H9 (cell line): Measurements from ENCODE around the gene MLLT3. TPM values are rescaled to one million over a fixed set of nuclear protein-coding genes. Genes with fewer than 3 reads are reported as not detected.

Experiments used
- DNase-seq: peaks from one replicate; pipeline ENCODE4 v3.0.0-alpha.2; 2017
- H2AFZ ChIP-seq: one replicate; pipeline ENCODE4 v1.6.1; 2013; ENCODE audit warnings: mild to moderate bottlenecking, low read length, control low read depth, moderate library complexity
- H2AK5ac ChIP-seq: 2 replicates; pipeline ENCODE4 v1.6.1; 2013; ENCODE audit warnings: low read length, control low read depth, mixed read lengths; ENCODE audit not compliant: insufficient read length
- H2BK120ac ChIP-seq: one replicate; pipeline ENCODE4 v1.6.1; 2013; ENCODE audit warnings: low read depth, mild to moderate bottlenecking, low read length, control low read depth, inconsistent platforms; ENCODE audit not compliant: poor library complexity, severe bottlenecking
- H2BK12ac ChIP-seq: 2 replicates; pipeline ENCODE4 v1.6.1; 2013; ENCODE audit warnings: low read length, control low read depth, mixed read lengths, low read depth; ENCODE audit not compliant: insufficient read length
- H2BK15ac ChIP-seq: 2 replicates; pipeline ENCODE4 v1.6.1; 2013; ENCODE audit warnings: low read depth, low read length, control low read depth
- H2BK20ac ChIP-seq: one replicate; pipeline ENCODE4 v1.6.1; 2013; ENCODE audit warnings: low read depth, mild to moderate bottlenecking, low read length, control low read depth, inconsistent platforms; ENCODE audit not compliant: poor library complexity, severe bottlenecking
- H2BK5ac ChIP-seq: 2 replicates; pipeline ENCODE4 v1.6.1; 2013; ENCODE audit warnings: low read length, control low read depth, mixed read lengths; ENCODE audit not compliant: insufficient read length
- H3K14ac ChIP-seq: 2 replicates; pipeline ENCODE4 v1.6.1; 2013; ENCODE audit warnings: low read length, control low read depth; ENCODE audit not compliant: insufficient read depth
- H3K18ac ChIP-seq: 2 replicates; pipeline ENCODE4 v1.6.1; 2013; ENCODE audit warnings: low read depth, mild to moderate bottlenecking, mixed read lengths, low read length, control low read depth; ENCODE audit not compliant: insufficient read length
- H3K23ac ChIP-seq: 2 replicates; pipeline ENCODE4 v1.6.1; 2013; ENCODE audit warnings: low read length, control low read depth, mixed read lengths, low read depth; ENCODE audit not compliant: insufficient read length
- H3K23me2 ChIP-seq: 2 replicates; pipeline ENCODE4 v1.6.1; 2013; ENCODE audit warnings: low read depth, mild to moderate bottlenecking, mixed read lengths, low read length, control low read depth; ENCODE audit not compliant: insufficient read length, poor library complexity, severe bottlenecking
- H3K27ac ChIP-seq: 2 replicates; pipeline ENCODE4 v1.5.1; 2013; ENCODE audit warnings: low read length, control low read depth, mixed read lengths, low read depth; ENCODE audit not compliant: insufficient read length
- H3K27me3 ChIP-seq: 2 replicates; pipeline ENCODE4 v1.6.1; 2013; ENCODE audit warnings: low read length, control low read depth, inconsistent platforms; ENCODE audit not compliant: insufficient read depth
- H3K4ac ChIP-seq: 2 replicates; pipeline ENCODE4 v1.6.1; 2013; ENCODE audit warnings: low read depth, mild to moderate bottlenecking, control low read depth, inconsistent platforms, low read length, moderate library complexity
- H3K4me1 ChIP-seq: 2 replicates; pipeline ENCODE4 v1.6.1; 2013; ENCODE audit warnings: low read length, control low read depth, inconsistent platforms; ENCODE audit not compliant: insufficient read depth
- H3K4me2 ChIP-seq: 2 replicates; pipeline ENCODE4 v1.6.1; 2013; ENCODE audit warnings: low read length, control low read depth, mixed read lengths; ENCODE audit not compliant: insufficient read length, insufficient read depth
- H3K56ac ChIP-seq: 2 replicates; pipeline ENCODE4 v1.6.1; 2013; ENCODE audit warnings: low read depth, mild to moderate bottlenecking, mixed read lengths, low read length, control low read depth; ENCODE audit not compliant: insufficient read length
- H3K79me1 ChIP-seq: 2 replicates; pipeline ENCODE4 v1.6.1; 2013; ENCODE audit warnings: low read depth, mild to moderate bottlenecking, moderate library complexity, low read length, control low read depth, inconsistent platforms; ENCODE audit not compliant: insufficient read depth, poor library complexity, severe bottlenecking
- H3K79me2 ChIP-seq: 2 replicates; pipeline ENCODE4 v1.6.1; 2013; ENCODE audit warnings: low read length, control low read depth, inconsistent platforms; ENCODE audit not compliant: insufficient read depth
- H3K9ac ChIP-seq: 2 replicates; pipeline ENCODE4 v1.6.1; 2013; ENCODE audit warnings: low read length, control low read depth, mixed read lengths; ENCODE audit not compliant: insufficient read length; ENCODE audit errors: extremely low read depth
- H3K9me3 ChIP-seq: one replicate; pipeline ENCODE4 v1.6.1; 2013; ENCODE audit warnings: low read depth, low read length, inconsistent platforms; ENCODE audit not compliant: control insufficient read depth
- H3T11ph ChIP-seq: one replicate; pipeline ENCODE4 v1.6.1; 2013; ENCODE audit warnings: mild to moderate bottlenecking, low read length, control low read depth, inconsistent platforms
- H4K20me1 ChIP-seq: one replicate; pipeline ENCODE4 v1.6.1; 2013; ENCODE audit not compliant: control insufficient read depth, insufficient read length, insufficient read depth
- H4K5ac ChIP-seq: 2 replicates; pipeline ENCODE4 v1.6.1; 2013; ENCODE audit warnings: low read depth, mild to moderate bottlenecking, mixed read lengths, low read length, control low read depth; ENCODE audit not compliant: insufficient read length
- H4K8ac ChIP-seq: replicated peaks from 2 replicates; pipeline ENCODE4 v1.6.1; 2013; ENCODE audit warnings: low read length, control low read depth, mixed read lengths, low read depth; ENCODE audit not compliant: insufficient read length
- H4K91ac ChIP-seq: 2 replicates; pipeline ENCODE4 v1.6.1; 2013; ENCODE audit warnings: low read depth, mild to moderate bottlenecking, moderate library complexity, mixed read lengths, low read length, control low read depth; ENCODE audit not compliant: insufficient read length
- H3K27ac Mint-ChIP-seq, 3 experiments: 2 replicates in 2 of 3; 3 replicates in 1 of 3; pipeline ENCODE4 v1.8.0; 2020 to 2021; ENCODE audit warnings: mixed read lengths in 3 of 3, mild to moderate bottlenecking in 1 of 3, moderate library complexity in 1 of 3
- H3K27me3 Mint-ChIP-seq: 2 replicates; pipeline ENCODE4 v1.8.0; 2021; ENCODE audit warnings: low read depth, mild to moderate bottlenecking, moderate library complexity, mixed read lengths
- H3K36me3 Mint-ChIP-seq, 3 experiments: 2 replicates in 2 of 3; 3 replicates in 1 of 3; pipeline ENCODE4 v1.8.0; 2020 to 2021; ENCODE audit warnings: low read depth in 3 of 3, mixed read lengths in 3 of 3; ENCODE audit not compliant: insufficient read depth in 1 of 3
- H3K4me1 Mint-ChIP-seq, 2 experiments: 2 replicates each; pipeline ENCODE4 v1.8.0; 2020; ENCODE audit warnings: mixed read lengths in 2 of 2
- H3K4me3 Mint-ChIP-seq, 2 experiments: 2 replicates in 1 of 2; 3 replicates in 1 of 2; pipeline ENCODE4 v1.8.0; 2020 to 2021; ENCODE audit warnings: mild to moderate bottlenecking in 2 of 2, mixed read lengths in 2 of 2, moderate library complexity in 1 of 2
- H3K9me3 Mint-ChIP-seq, 2 experiments: 2 replicates in 1 of 2; 3 replicates in 1 of 2; pipeline ENCODE4 v1.8.0; 2020; ENCODE audit warnings: mild to moderate bottlenecking in 2 of 2, mixed read lengths in 2 of 2, moderate library complexity in 1 of 2
- WGBS: extraction: QIAGEN DNeasy Blood & Tissue Kit; methylation state at CpG from one replicate; pipeline ENCODE4 v1.1.7; 2013; ENCODE audit warnings: missing lambda C conversion rate, low lambda C conversion rate, mixed read lengths; ENCODE audit not compliant: insufficient read length; ENCODE audit errors: extremely low coverage; 5-methylcytosine and 5-hydroxymethylcytosine counted together
- total RNA-seq: library from RNA; stranded (reverse); gene quantifications from 2 replicates; pipeline ENCODE4 v1.2.1, GENCODE V29; 2021
- TF ChIP-seq, protein P1 (sequence below): fragments of 200-600 bp; sonication (generic); conservative IDR thresholded peaks from 3 replicates; pipeline ENCODE4 v1.8.0; 2021; ENCODE audit warnings: antibody characterized with exemption, mild to moderate bottlenecking

MLLT3 gene
- total RNA-seq, 1 experiment from 2014 or later, result 3.9 TPM

DNA sequence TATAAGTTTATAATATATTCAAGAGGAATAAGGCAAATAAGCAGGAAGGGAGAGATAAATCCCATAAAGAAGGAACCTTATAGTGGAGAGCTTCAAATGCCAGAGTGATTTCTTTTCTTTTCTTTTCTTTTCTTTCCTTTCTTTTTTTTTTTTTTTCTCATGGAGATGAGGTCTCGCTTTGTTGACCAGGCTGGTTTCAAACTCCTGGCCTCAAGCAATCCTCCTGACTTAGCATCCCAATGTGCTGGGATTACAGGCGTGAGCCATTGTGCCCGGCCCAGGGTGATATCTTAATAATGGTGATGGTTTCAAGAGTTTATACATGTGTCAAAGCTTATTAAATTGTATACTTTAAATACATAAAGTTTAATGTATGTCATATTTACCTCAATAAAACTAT is 42.2 kb upstream of the MLLT3 start:
- H4K5ac ChIP-seq, result no peak overlapping the region
- TF ChIP-seq, protein P1, sequence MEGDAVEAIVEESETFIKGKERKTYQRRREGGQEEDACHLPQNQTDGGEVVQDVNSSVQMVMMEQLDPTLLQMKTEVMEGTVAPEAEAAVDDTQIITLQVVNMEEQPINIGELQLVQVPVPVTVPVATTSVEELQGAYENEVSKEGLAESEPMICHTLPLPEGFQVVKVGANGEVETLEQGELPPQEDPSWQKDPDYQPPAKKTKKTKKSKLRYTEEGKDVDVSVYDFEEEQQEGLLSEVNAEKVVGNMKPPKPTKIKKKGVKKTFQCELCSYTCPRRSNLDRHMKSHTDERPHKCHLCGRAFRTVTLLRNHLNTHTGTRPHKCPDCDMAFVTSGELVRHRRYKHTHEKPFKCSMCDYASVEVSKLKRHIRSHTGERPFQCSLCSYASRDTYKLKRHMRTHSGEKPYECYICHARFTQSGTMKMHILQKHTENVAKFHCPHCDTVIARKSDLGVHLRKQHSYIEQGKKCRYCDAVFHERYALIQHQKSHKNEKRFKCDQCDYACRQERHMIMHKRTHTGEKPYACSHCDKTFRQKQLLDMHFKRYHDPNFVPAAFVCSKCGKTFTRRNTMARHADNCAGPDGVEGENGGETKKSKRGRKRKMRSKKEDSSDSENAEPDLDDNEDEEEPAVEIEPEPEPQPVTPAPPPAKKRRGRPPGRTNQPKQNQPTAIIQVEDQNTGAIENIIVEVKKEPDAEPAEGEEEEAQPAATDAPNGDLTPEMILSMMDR, result no peak
- no peak overlapping the region for H2AK5ac ChIP-seq
- peaks cover 2% of the 10 kb centered on the region for H3K23me2 ChIP-seq
- no peak overlapping the region for H2BK120ac ChIP-seq
- no peaks in the 10 kb centered on the region for H3K9me3 ChIP-seq
- Mint-ChIP-seq H3K36me3 (peaks cover 0 to 14% (median 5%) of the 10 kb centered on the region in 3 experiments; a peak in 5 of 7 replicates), H3K4me1 (peaks cover 35 to 56% of the 10 kb centered on the region in 2 experiments), H3K4me3 (no peak overlapping the region), H3K27me3 (no peaks in the 10 kb centered on the region), H3K27ac (peak overlapping the region in 1 of 3 experiments; percentile 70; a peak in 1 of 7 replicates), H3K9me3 (no peaks in the 10 kb centered on the region)
- no peak overlapping the region for H2BK15ac ChIP-seq
- peak; percentile 54 for DNase-seq
- H3K18ac ChIP-seq, result no peak overlapping the region
- no peaks in the 10 kb centered on the region for H3K27me3 ChIP-seq
- no peak overlapping the region for H3K4ac ChIP-seq
- H2AFZ ChIP-seq, result no peak overlapping the region
- H2BK12ac ChIP-seq, result no peak overlapping the region
- H2BK5ac ChIP-seq, result no peak overlapping the region
- H3K79me2 ChIP-seq, result peaks cover 10% of the 10 kb centered on the region; the same call in 1 of the 2 replicates
- H2BK20ac ChIP-seq, result no peak overlapping the region
- H3K14ac ChIP-seq, result no peak overlapping the region
- WGBS, result no CpG with 5 or more reads among the region's 3 CpGs
- H3K23ac ChIP-seq, result no peak overlapping the region
- H3K27ac ChIP-seq, result no peak overlapping the region
- H3K56ac ChIP-seq, result no peak overlapping the region
- H4K20me1 ChIP-seq, result no peaks in the 10 kb centered on the region
- H3K9ac ChIP-seq, result no peak overlapping the region
- no peak overlapping the region for H3T11ph ChIP-seq
- H3K4me2 ChIP-seq, result no peak overlapping the region
- no peak overlapping the region for H4K8ac ChIP-seq
- H3K79me1 ChIP-seq, result peaks cover 2% of the 10 kb centered on the region
- peaks cover 13% of the 10 kb centered on the region; the same call in 1 of the 2 replicates for H3K4me1 ChIP-seq
- H4K91ac ChIP-seq, result no peak overlapping the region
